IPS DF 4.7 (cell line): Measurements from ENCODE around the gene CMIP.

Experiments used
- DNase-seq: peaks from one replicate; pipeline ENCODE4 v3.0.0-alpha.2; 2013; ENCODE audit warnings: low spot score; ENCODE audit errors: extremely low read depth

CMIP gene

GRCh38 chr16:81696961-81697615, 252.5 kb downstream of the CMIP start:
- no peak for DNase-seq

DNA sequence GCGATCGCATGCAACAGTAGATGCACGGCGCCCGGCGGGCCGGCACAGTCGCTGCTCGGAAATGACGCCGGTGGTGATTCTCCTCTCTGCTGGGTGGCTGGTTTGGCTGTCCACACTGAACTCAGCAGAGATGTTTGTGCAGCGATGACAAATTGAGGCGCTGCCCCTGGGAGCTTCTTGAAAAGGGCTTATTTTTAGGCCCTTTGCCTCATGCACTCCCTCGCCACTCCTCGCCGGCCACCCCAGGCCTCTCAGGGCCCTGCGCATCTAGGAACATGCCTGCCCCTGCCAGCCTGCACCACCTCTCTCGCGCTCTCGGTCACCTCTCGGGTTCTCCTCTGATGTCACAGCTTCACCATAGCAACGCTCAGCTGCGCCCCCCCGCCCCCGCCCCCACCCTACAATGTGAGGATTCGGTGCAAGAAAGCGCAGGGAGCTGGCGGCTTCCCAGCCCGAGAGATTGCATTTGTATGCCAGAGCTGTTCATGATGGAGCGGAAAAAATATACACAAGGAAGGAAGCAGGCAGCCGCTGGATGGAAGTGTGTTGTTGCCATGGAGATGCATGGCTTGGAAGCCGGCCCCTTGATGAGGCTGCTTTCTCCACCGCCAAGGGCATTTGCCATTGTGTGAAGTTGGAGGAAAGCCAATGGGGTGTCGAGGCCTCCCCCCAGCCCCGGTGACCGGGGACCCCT, 253.2 kb downstream of the CMIP start:
- DNase-seq = no peak

- DNase-seq = no peak
These were observed 253.7 kb downstream of the CMIP start for GRCh38 chr16:81698310-81698641.

DNA sequence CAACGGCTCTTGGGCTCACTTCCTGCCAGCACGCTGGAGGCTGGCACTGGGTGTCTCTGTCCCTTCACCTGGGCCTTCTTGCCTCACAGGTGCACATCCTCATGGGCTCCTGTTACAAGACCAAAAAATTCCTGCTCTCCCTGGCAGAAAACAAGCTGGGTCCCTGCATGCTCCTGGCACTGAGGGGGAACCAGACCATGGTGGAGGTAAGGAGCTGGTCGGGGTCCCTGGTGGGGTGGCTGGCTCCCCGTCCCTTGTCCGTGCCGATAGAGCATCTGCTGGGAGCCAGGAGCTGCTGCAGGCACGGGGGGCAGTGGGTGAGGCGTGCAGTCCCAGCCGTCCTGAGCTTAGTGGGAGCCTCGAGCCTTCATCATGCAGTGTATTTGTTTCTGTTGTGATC, 255.0 kb downstream of the CMIP start:
- DNase-seq = no peak

- DNase-seq = no peak
These were observed 255.6 kb downstream of the CMIP start for GRCh38 chr16:81700071-81700779.

DNA sequence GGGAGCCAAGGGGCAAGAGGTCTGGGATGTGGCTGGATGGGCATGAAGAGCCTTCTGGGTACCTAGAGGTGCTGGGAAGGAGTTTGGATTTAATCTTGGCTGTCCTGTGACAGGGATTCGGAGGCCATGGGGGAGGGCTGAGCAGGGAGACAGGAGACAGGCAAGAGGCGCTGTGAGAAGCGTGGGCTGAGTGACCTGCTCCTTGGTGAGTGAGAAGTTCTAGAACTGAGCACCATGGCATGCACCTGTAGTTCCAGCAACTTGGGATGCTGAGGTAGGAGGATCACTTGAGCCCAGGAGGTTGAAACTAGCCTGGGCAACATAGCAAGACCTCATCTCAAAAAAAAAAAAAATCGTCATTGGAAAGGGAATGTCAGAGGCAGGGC, 256.2 kb downstream of the CMIP start:
- DNase-seq = no peak

GRCh38 chr16:81701296-81701970, 256.8 kb downstream of the CMIP start:
- no peak for DNase-seq

GRCh38 chr16:81702506-81702905, 257.9 kb downstream of the CMIP start:
- DNase-seq = no peak

DNA sequence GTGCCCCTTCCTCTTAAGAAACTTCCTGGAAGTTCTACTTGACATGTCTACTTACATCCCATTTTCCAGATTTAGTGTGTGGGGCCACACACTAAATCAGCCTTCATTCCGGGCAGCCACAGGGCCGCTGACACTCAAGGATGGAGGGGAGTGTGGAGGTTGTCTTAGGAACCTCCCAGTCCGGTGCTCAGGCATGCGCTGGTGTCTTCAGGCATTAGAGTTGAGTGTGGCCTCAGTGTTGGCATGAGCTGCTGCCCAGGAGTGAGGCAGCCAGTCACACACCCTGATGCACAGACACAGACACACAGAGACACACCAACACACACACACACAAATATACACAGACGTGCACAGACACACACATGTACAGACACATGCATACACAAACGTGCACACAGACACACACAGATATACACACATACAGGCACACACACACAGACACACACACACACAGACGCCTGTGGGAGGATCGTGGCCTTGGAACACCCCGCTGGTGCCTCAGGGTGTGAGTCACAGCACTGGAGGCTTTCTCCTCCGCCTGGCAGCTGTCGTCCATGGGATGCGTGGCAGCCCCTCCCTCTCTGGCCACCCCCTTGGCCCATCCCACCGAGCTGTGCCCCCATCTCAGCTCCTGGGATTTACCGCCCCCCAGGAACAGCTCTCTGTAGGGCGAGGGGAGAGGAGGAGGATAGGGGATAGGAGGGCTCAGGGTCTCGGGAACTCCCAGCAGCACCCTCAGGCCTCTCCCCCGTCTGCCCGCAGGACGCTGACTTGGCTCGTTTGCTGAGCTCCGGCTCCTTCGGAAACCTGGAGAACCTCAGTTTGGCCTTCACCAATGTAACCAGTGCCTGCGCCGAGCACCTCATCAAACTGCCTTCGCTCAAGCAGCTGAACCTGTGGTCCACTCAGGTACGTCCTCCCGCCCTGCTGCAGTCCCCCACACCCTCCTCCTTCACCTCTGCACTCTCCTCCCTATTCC, 258.9 kb downstream of the CMIP start:
- DNase-seq = no peak

DNA sequence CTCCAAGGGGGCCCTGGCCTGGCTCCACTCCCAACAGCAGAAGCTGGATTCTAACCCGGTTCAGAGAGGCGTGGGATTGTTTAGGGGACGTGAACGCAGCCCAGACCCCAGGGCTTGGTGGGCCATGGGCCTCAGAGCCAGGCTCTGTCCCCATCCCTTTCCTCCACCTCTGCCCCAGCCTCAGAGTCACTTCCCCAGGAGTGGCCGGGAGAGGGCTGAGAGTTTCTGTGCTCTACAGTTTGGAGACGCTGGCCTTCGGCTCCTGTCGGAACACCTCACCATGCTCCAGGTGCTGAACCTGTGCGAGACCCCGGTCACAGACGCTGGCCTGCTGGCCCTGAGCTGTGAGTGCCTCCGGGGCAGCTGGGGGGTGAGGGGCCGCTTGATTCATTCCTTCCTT, 260.7 kb downstream of the CMIP start:
- DNase-seq = no peak

DNA sequence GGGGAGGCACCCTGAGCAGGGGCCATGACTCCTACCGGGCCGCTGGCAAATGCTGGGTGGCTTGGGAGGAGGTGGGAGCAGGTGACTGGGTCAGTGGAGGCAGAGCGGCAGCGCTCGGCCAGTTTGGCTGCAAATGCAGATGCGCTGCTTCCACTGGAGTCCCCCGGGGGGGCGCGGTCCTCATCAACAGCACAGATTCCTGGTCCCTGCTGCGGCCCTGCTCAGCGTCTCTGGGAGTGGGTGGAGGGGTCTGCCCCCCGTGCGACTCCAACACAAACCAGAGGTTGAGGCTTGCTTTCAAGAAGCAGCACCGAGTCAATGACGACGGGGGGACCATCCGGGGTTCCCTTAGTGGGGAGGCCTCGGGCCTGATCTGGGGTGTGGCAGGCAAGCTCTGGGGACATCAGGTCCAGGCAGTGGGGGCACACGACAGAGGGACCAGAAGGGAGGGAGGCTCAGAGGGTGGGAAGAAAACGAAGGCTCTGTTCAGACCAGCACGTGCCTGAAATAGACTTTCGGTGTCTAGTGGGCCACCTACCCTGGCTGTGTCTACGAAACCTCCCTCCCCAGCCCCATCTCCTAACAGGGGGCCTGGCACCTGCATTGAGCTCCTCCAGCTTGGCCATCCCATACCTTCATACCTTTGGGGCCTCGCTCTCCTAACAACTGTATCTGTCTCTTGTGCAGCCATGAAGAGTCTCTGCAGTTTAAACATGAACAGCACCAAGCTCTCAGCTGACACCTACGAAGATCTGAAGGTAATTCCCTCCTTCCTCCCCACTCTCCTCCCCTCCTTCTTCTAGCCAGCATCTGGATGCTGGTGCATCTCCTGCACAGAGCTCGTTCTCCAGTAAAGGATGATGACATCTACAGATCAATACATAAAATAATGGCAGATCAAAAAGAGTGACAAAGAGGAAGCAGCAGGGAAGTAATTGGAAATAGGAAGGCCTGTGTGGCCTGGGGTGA, 262.0 kb downstream of the CMIP start:
- no peak for DNase-seq

DNA sequence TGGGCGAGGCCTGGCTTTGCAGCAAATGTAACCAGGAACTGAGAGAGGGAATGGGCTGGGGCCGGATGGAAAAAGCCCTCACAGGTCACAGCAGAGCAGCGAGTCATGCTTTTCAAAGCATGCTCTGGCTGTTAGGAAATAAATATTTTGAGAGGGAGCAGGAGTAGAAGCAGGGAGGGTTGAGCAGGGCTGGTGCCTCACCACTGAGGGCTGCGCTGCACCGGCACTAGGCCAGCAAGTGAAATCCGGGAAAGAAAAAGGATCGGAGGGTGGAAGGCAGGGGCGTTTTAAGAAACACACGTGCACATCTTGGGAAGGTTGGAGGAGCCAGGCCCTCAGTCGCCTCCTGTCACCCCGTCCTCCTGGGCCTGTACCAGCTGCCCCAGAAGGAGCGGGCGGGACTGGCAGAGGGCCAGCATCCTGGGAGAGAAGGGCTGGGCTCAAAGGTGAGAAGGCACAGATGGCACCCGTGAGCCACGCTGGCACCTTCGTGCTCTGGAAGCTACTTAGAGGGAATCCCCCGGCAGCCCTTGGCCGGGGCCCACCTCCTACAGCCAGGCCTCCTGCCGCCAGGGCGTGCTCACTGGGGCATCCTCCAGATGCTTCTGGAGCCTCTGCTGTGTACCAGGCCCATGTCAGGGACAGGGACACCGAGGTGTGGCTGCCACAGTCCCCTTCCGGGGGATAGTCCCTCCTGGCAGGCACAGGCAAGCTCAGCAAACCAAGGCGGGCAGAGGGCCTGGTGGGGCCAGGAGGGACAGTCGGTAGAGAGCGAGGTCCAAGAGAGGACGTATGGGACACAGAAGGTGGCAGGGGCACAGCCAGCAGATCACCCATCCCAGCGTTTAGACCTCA, 263.0 kb downstream of the CMIP start:
- no peak for DNase-seq

DNA sequence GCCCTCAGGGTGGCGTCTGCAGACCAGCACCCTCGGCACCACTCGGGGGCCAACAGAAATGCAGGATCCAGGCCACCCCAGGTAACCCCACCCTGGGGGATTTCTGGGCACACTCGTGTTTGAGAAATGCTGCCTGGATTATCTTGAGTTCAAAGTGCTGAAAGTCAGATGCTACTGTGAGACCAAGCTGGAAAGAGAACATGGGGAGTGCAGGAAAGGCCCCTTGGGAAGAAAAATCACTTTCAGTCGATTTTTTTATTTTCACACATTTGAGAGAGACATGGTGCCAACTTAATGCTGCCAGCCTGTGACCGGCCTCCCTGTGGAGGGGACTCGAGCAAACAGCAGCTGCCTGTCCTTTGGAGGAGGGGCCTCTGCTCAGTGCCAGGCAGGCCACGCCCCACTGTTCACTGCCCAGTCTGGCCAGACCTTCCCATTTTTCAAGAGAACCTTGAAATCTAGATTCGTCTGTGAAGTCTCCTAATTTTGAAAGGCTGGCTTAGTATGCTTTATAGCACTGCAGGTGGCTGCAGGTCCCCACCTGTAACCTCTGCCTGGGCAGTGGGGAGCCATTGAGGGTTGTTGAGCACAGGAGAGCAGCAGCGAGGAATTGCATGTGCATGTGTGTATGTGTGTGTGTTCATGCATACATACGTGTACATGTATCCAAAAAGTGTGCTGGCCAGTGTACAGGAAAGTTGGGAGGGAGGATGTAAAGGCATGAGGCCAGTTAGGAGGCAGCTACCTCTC, 263.8 kb downstream of the CMIP start:
- no peak for DNase-seq

DNA sequence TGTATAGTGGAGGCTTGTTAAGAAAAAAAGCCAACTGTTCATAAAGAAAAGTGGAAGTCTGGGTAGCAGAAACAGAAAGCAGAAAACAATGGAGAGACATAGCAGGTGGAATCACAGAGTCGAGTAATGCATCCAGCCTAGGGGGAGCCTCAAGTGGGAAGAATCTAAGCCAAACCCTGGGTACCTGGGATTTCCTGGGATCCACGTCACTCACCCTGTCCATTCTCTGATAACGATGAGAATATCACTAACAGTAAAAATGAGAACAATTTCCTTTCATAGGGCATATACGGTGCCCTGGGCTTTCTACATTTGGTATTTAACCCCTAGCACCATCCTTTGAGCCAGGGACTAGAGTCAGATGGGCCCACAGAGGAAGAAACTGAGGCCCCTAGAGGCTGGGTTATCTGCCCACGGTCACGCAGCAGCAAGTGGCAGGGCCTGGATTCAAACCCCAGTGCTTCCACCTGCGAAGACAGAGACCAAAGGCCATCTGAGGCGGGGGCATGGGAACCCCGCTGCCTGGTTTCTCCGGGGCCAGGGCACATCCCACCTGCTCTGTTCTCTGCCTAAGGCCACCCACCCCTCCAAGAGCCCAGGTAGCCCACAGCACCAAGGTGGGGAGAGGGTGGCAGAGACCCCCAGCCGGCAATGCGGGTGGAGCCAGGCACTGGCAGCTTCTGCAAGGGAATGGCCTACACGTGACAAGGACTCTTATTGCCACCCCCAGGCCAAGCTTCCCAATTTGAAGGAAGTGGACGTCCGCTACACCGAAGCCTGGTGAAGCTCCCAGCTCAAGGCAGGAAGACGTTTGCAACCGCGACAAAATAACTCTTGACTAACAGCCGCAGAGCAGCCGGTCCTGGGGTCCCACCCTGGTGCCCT, 264.6 kb downstream of the CMIP start:
- no peak for DNase-seq

DNA sequence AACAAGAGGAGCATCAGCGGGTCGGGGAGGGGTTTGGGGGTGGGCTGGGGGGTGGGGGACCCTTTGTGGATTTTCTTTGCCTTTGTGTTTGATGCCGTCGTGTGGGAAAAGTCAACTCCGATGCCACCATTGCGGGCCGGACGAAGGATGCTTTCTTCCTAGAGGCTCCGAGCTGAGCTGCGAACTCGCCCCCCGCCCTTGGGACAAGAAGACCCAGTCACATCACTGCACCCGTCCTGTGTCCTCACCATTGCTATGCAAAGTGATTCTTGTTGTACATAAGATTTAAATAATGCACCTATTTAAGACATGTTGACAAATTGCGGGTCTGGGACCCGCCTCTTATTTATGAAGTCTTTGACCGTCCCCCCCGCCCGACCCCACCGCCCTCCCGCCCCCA, 265.4 kb downstream of the CMIP start:
- DNase-seq = no peak

DNA sequence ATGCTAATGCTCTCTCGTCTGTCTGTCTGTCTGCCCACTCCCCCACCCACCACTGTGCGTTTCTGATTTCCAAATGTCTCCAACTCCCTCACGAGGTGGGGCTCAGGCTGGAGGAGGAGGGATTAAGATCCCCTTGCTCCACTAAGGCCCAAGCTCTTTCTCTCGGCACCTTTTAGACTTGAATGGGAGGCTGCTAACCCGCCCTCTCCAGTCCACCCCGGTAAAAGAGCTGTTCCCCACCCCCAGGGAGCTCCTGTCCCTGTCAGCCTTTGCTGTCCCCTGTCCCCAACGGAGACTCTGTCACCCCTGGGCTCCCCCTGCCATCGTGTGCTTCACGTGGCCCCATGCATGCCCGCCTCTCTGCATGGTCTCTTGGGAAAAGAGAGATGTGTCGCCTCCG, 266.0 kb downstream of the CMIP start:
- DNase-seq = no peak

DNA sequence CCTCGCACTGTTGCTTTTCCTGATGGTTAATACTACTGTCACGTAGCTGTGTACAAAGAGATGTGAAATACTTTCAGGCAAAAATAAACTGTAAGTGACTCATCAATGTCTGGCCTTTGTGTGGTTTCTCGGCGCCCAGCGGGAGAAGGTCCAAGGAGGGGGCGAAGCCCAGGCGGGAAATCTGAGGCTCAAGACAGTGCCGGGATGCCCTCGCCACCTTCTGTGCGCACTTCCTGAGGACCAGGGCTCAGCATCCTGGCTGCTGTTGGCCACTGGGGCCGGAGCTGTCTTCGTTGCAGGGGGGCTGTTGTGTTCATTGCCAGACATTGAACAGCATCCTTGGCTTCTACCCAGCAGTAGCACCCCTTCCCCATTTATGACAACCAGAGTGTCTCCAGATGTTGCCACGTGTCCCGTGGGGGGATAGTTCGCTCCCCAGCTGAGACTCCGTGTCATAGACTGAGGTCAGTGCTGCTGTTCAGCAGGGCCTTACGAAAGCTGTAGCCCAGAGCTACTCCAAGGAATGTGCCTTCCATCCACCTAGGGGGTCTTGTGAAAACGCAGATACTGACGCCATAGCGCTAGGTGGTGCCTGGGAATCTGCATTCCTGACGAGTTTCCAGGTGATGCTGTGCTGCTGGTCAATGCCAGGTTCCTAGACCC, 267.2 kb downstream of the CMIP start:
- no peak for DNase-seq
